Caco-2 (cell line): ENCODE data around the gene PFDN6. TPM values are rescaled to one million over a fixed set of nuclear protein-coding genes. Genes with fewer than 3 reads are reported as not detected.

Source experiments
- BruUV-seq: library from RNA; stranded (reverse); fragments of 400-500 nt; replicated peaks from 2 replicates; lab custom pipeline; 2021; lab: Mats Ljungman, UMichigan
- CTCF ChIA-PET: fragments of 300-600 bp; sonication (Branson Sonifier 250); formaldehyde crosslinking; loops from one replicate; lab custom pipeline; 2022; ENCODE audit warnings: antibody characterized with exemption; lab: Charles Lee
- POLR2A ChIA-PET: fragments of 300-600 bp; sonication (Branson Sonifier 250); formaldehyde crosslinking; loops from one replicate; lab custom pipeline; 2022; ENCODE audit warnings: antibody characterized with exemption; lab: Charles Lee
- DNase-seq, 2 experiments: peaks; one replicate each; pipeline versions ENCODE4 v3.0.0 to v3.0.0-alpha.2; 2020 to 2022
- H3K27me3 ChIP-seq: replicated peaks from 2 replicates; pipeline ENCODE4 v1.6.0; 2011; ENCODE audit warnings: low read length; ENCODE audit not compliant: control insufficient read depth, insufficient read depth
- H3K36me3 ChIP-seq: 2 replicates; pipeline ENCODE4 v1.5.1; 2011; ENCODE audit warnings: low read length; ENCODE audit not compliant: control insufficient read depth, insufficient read depth
- H3K4me1 ChIP-seq: fragments of 250-450 bp; sonication (Bioruptor Pico); 2 replicates; pipeline ENCODE4 v1.5.1; 2020; ENCODE audit warnings: mild to moderate bottlenecking
- H3K4me3 ChIP-seq: 2 replicates; pipeline ENCODE4 v1.5.1; 2011; ENCODE audit warnings: low read depth, mild to moderate bottlenecking, control low read depth, low read length
- H3K9me3 ChIP-seq: fragments of 250-450 bp; sonication (Bioruptor Pico); 2 replicates; pipeline ENCODE4 v1.5.1; 2020; ENCODE audit warnings: mild to moderate bottlenecking, moderate library complexity
- H3K27ac Mint-ChIP-seq: one replicate; pipeline ENCODE4 v1.8.0; 2022; ENCODE audit warnings: mixed read lengths; ENCODE audit not compliant: unreplicated experiment
- H3K27me3 Mint-ChIP-seq: one replicate; pipeline ENCODE4 v1.8.0; 2022; ENCODE audit warnings: mixed read lengths; ENCODE audit not compliant: insufficient read depth, unreplicated experiment
- H3K36me3 Mint-ChIP-seq: one replicate; pipeline ENCODE4 v1.8.0; 2022; ENCODE audit warnings: mild to moderate bottlenecking, mixed read lengths; ENCODE audit not compliant: insufficient read depth, unreplicated experiment
- H3K4me1 Mint-ChIP-seq: one replicate; pipeline ENCODE4 v1.8.0; 2022; ENCODE audit warnings: low read depth, mixed read lengths; ENCODE audit not compliant: unreplicated experiment
- H3K4me3 Mint-ChIP-seq: one replicate; pipeline ENCODE4 v1.8.0; 2022; ENCODE audit warnings: mild to moderate bottlenecking, moderate library complexity, mixed read lengths; ENCODE audit not compliant: unreplicated experiment
- H3K9me3 Mint-ChIP-seq: one replicate; pipeline ENCODE4 v1.8.0; 2022; ENCODE audit warnings: mixed read lengths; ENCODE audit not compliant: unreplicated experiment
- CTCF ChIP-seq, 2 experiments: fragments of 200-600 bp in 1 of 2; IDR thresholded peaks; 1 replicate in 1 of 2; 2 replicates in 1 of 2; pipeline versions ENCODE4 v1.5.1 to v1.8.0; 2011 to 2022; ENCODE audit warnings: antibody characterized with exemption in 1 of 2, control low read depth in 1 of 2, inconsistent platforms in 1 of 2, low read depth in 1 of 2, low read length in 1 of 2, mild to moderate bottlenecking in 1 of 2, moderate library complexity in 1 of 2; ENCODE audit not compliant: insufficient read depth in 1 of 2, severe bottlenecking in 1 of 2, unreplicated experiment in 1 of 2
- intact Hi-C: fragments of 100-400 bp; cut with micrococcal nuclease; formaldehyde crosslinking; loops from one replicate; pipeline ENCODE4 v1.10.0; 2022; ENCODE audit not compliant: unreplicated experiment
- microRNA-seq: library from miRNA; unstranded; fragments of <30 nt; microRNA quantifications from one replicate; pipeline ENCODE4 v1.2.0, GENCODE V29; 2022
- total RNA-seq: library from RNA; stranded (reverse); gene quantifications from 2 replicates; pipeline ENCODE4 v1.2.3, GENCODE V29; 2022

The PFDN6 gene
- total RNA-seq, 1 experiment from 2014 or later, result 65.9 TPM

- DNase-seq, result no peak
- ChIA-PET CTCF (no interaction called here), POLR2A (no interaction called here)
- Mint-ChIP-seq H3K36me3 (no peaks in the 10 kb centered on the region), H3K4me3 (no peak overlapping the region), H3K27me3 (no peaks in the 10 kb centered on the region), H3K4me1 (no peaks in the 10 kb centered on the region), H3K9me3 (no peaks in the 10 kb centered on the region), H3K27ac (no peak overlapping the region)
- Histone ChIP-seq H3K27me3 (no peaks in the 10 kb centered on the region), H3K4me3 (no peak overlapping the region), H3K4me1 (no peaks in the 10 kb centered on the region; the same call in 1 of the 2 replicates), H3K36me3 (no peaks in the 10 kb centered on the region), H3K9me3 (no peaks in the 10 kb centered on the region)
- TF ChIP-seq CTCF (IDR thresholded peaks at IDR 0.05; ENCODE audit: insufficient read depth in 1 of 2, low read depth in 1 of 2, low read length in 1 of 2, severe bottlenecking in 1 of 2, unreplicated experiment in 1 of 2), result no peak
- intact Hi-C loops, result no loop called here
- BruUV-seq, result no TSS peak
These were observed 49.8 kb downstream of the PFDN6 start for GRCh38 chr6:33339193-33339592.

Small RNA genes lying within 50 kb of the gene (microRNA-seq; reads per million reads assigned to microRNA genes)
- not detected for gene MIR6834
- gene MIR6873, result not detected

Other genes starting within 250 kb of the PFDN6 start
- gene HLA-DPA1, start 216.0 kb upstream of the PFDN6 start, total RNA-seq, result not detected in 2 replicates
- not detected in 2 replicates for gene HLA-DPB1, start 213.6 kb upstream of the PFDN6 start, total RNA-seq
- 1.3 and 1.5 TPM in 2 replicates for gene COL11A2, start 97.1 kb upstream of the PFDN6 start, total RNA-seq
- 29.5 and 30.4 TPM in 2 replicates for gene RXRB, start 88.9 kb upstream of the PFDN6 start, total RNA-seq
- 140 and 141 TPM in 2 replicates for gene SLC39A7, start 88.7 kb upstream of the PFDN6 start, total RNA-seq
- gene HSD17B8, start 84.9 kb upstream of the PFDN6 start, total RNA-seq, result 10.0 and 12.5 TPM in 2 replicates
- 31.3 and 32.0 TPM in 2 replicates for gene RING1, start 81.1 kb upstream of the PFDN6 start, total RNA-seq
- gene VPS52, start 17.7 kb upstream of the PFDN6 start, total RNA-seq, result 55.1 and 55.6 TPM in 2 replicates
- 2,340 and 2,366 TPM in 2 replicates for gene RPS18, start 17.5 kb upstream of the PFDN6 start, total RNA-seq
- 0.34 and 0.67 TPM in 2 replicates for gene B3GALT4, start 12.5 kb upstream of the PFDN6 start, total RNA-seq
- 58.2 and 62.2 TPM in 2 replicates for gene WDR46, start 362 bp upstream of the PFDN6 start, total RNA-seq
- 70.7 and 71.3 TPM in 2 replicates for gene RGL2, start 9.3 kb downstream of the PFDN6 start, total RNA-seq
- gene TAPBP, start 24.5 kb downstream of the PFDN6 start, total RNA-seq, result 36.7 and 43.9 TPM in 2 replicates
- gene ZBTB22, start 28.1 kb downstream of the PFDN6 start, total RNA-seq, result 11.5 and 12.6 TPM in 2 replicates
- gene DAXX, start 33.4 kb downstream of the PFDN6 start, total RNA-seq, result 46.1 and 48.2 TPM in 2 replicates
- 65.3 and 65.4 TPM in 2 replicates for gene KIFC1, start 102.2 kb downstream of the PFDN6 start, total RNA-seq
- 23.6 and 26.4 TPM in 2 replicates for gene PHF1, start 121.4 kb downstream of the PFDN6 start, total RNA-seq
- 166 and 177 TPM in 2 replicates for gene CUTA, start 128.5 kb downstream of the PFDN6 start, total RNA-seq
- gene SYNGAP1, start 130.5 kb downstream of the PFDN6 start, total RNA-seq, result 17.1 and 18.3 TPM in 2 replicates
- 11.4 and 12.5 TPM in 2 replicates for gene ZBTB9, start 165.0 kb downstream of the PFDN6 start, total RNA-seq